GM12878 (cell line): ENCODE measurements around the gene CHST13. TPM values are rescaled to one million over a fixed set of nuclear protein-coding genes. Genes with fewer than 3 reads are reported as not detected.

ENCODE experiments used
- ATAC-seq: fragments of 200-7000 bp; cut with Tn5 transposase; 3 replicates; pipeline ENCODE4 v1.9.1; 2020; ENCODE audit warnings: mild to moderate bottlenecking, moderate library complexity
- BruUV-seq: library from RNA; stranded (reverse); fragments of 400-500 nt; replicated peaks from 2 replicates; lab custom pipeline; 2021; lab: Mats Ljungman, UMichigan
- CTCF ChIA-PET: fragments of 300-600 bp; sonication (Branson Sonifier 250); formaldehyde crosslinking; extraction: SDS; loops from one replicate; lab custom pipeline; 2021; ENCODE audit warnings: inconsistent platforms; lab: Yijun Ruan, JAX
- POLR2A ChIA-PET: fragments of 350-600 bp; formaldehyde crosslinking; extraction: SDS; loops from one replicate; lab custom pipeline; 2021; ENCODE audit warnings: inconsistent platforms; lab: Charles Lee
- RAD21 ChIA-PET: fragments of 300-600 bp; sonication (Branson Sonifier 250); formaldehyde crosslinking; loops from one replicate; lab custom pipeline; 2023; ENCODE audit warnings: antibody characterized with exemption; ENCODE audit not compliant: unreplicated experiment; lab: Charles Lee
- SMC1A ChIA-PET: fragments of 300-600 bp; sonication (Branson Sonifier 250); formaldehyde crosslinking; loops from one replicate; lab custom pipeline; 2023; ENCODE audit not compliant: unreplicated experiment, uncharacterized antibody; lab: Charles Lee
- DNase-seq: peaks from one replicate; pipeline ENCODE4 v3.0.0-alpha.2; 2011; ENCODE audit warnings: low read depth, low spot score
- FAIRE-seq: peaks from 3 replicates; lab custom pipeline; 2011; peaks lifted over from hg19 to GRCh38; lab: Jason Lieb, UNC
- H2AFZ ChIP-seq: 2 replicates; pipeline ENCODE4 v1.6.0; 2011; ENCODE audit warnings: low read depth, low read length, control low read depth; ENCODE audit not compliant: control insufficient read depth
- H3K27ac ChIP-seq: 2 replicates; pipeline ENCODE4 v1.5.1; 2011; ENCODE audit warnings: control low read depth; ENCODE audit not compliant: control insufficient read depth, insufficient read depth
- H3K27me3 ChIP-seq, 2 experiments: replicated peaks in 1 of 2; 2 replicates each; pipeline versions ENCODE4 v1.6.0 to v1.6.1; 2011; ENCODE audit warnings: low read length in 1 of 2; ENCODE audit not compliant: control insufficient read depth in 2 of 2, insufficient read depth in 2 of 2
- H3K36me3 ChIP-seq, 2 experiments: 2 replicates each; pipeline ENCODE4 v1.5.1; 2011; ENCODE audit warnings: low read length in 1 of 2; ENCODE audit not compliant: control insufficient read depth in 2 of 2, insufficient read depth in 2 of 2
- H3K4me1 ChIP-seq: 2 replicates; pipeline ENCODE4 v1.6.1; 2011; ENCODE audit warnings: mild to moderate bottlenecking, low read length, moderate library complexity, mixed read lengths; ENCODE audit not compliant: control insufficient read depth, insufficient read depth
- H3K4me2 ChIP-seq: 2 replicates; pipeline ENCODE4 v1.6.0; 2011; ENCODE audit warnings: control low read depth; ENCODE audit not compliant: control insufficient read depth, insufficient read depth
- H3K4me3 ChIP-seq: fragments of 200-600 bp; sonication (generic); 2 replicates; pipeline ENCODE4 v1.5.1; 2016
- H3K79me2 ChIP-seq: 2 replicates; pipeline ENCODE4 v1.6.0; 2011; ENCODE audit warnings: low read length; ENCODE audit not compliant: control insufficient read depth, insufficient read depth
- H3K9ac ChIP-seq: 2 replicates; pipeline ENCODE4 v1.8.0; 2011; ENCODE audit warnings: low read length, control low read depth, mixed read lengths; ENCODE audit not compliant: control insufficient read depth, insufficient read depth
- H3K9me3 ChIP-seq: replicated peaks from 3 replicates; pipeline ENCODE4 v1.5.1; 2011; ENCODE audit warnings: mild to moderate bottlenecking, low read length; ENCODE audit not compliant: control insufficient read depth, insufficient read depth
- H4K20me1 ChIP-seq: 2 replicates; pipeline ENCODE4 v1.6.0; 2011; ENCODE audit not compliant: control insufficient read depth, insufficient read depth
- IKZF2 ChIP-seq, 2 experiments: fragments of 450-650 bp; IDR thresholded peaks; 2 replicates each; pipeline ENCODE4 v1.6.1; 2017; ENCODE audit warnings: mild to moderate bottlenecking in 2 of 2, moderate library complexity in 2 of 2
- NR2F1 ChIP-seq: fragments of 450-650 bp; conservative IDR thresholded peaks from 2 replicates; pipeline ENCODE4 v1.6.1; 2017; ENCODE audit warnings: mild to moderate bottlenecking
- NRF1 ChIP-seq: conservative IDR thresholded peaks from 2 replicates; pipeline ENCODE4 v1.6.1; 2011; ENCODE audit warnings: mild to moderate bottlenecking, low read depth, low read length, improper control_type of control experiment
- POLR2A ChIP-seq: IDR thresholded peaks from 2 replicates; pipeline ENCODE4 v1.6.1; 2011; ENCODE audit warnings: low read depth, mild to moderate bottlenecking, low read length
- SMC3 ChIP-seq: IDR thresholded peaks from 2 replicates; pipeline ENCODE4 v1.6.1; 2011; ENCODE audit warnings: low read length, improper control_type of control experiment, borderline replicate concordance
- SREBF1 ChIP-seq: IDR thresholded peaks from 2 replicates; pipeline ENCODE4 v1.6.1; 2012; ENCODE audit warnings: mild to moderate bottlenecking, low read length
- SUPT20H ChIP-seq: IDR thresholded peaks from 2 replicates; pipeline ENCODE4 v1.6.1; 2011; ENCODE audit warnings: low read depth, mild to moderate bottlenecking, low read length, moderate library complexity, borderline replicate concordance; ENCODE audit not compliant: control insufficient read depth
- WRNIP1 ChIP-seq: IDR thresholded peaks from 2 replicates; pipeline ENCODE4 v1.6.1; 2011; ENCODE audit warnings: low read depth, low read length, improper control_type of control experiment, borderline replicate concordance
- WGBS: methylation state at CpG from one replicate; pipeline ENCODE4 v1.1.6; 2016; ENCODE audit warnings: low lambda C conversion rate; ENCODE audit not compliant: insufficient replicate concordance, insufficient coverage; ENCODE audit errors: missing lambda C conversion rate; 5-methylcytosine and 5-hydroxymethylcytosine counted together
- in situ Hi-C: fragments of 300-500 bp; cut with MboI; formaldehyde crosslinking; loops from 9 replicates; pipeline ENCODE4 v1.14.3; 2018; ENCODE audit warnings: mixed read lengths
- intact Hi-C: fragments of 100-400 bp; cut with micrococcal nuclease; formaldehyde crosslinking; loops from one replicate; pipeline ENCODE4 v1.14.2; 2022; ENCODE audit not compliant: unreplicated experiment
- polyA plus RNA-seq, 11 experiments: library from polyadenylated mRNA; depleted of rRNA in 4 of 11; unstranded in 6 of 11; stranded (reverse) in 5 of 11; fragments of >200 nt; fragmentation: Nextera tagmentation in 4 of 11; fragmentation: Illumina TruSeq in 1 of 11; extraction: Ambion mirVana in 4 of 11; extraction: Trizol in 1 of 11; gene quantifications; 1 replicate in 1 of 11; 2 replicates in 10 of 11; pipeline versions ENCODE4 v1.2.1 to v1.2.3, GENCODE V29; 2011 to 2016; ENCODE audit warnings: inconsistent platforms in 2 of 11, missing spikeins in 2 of 11, low read depth in 1 of 11
- total RNA-seq, 4 experiments: library from RNA; depleted of rRNA in 3 of 4; stranded (reverse); fragments of >200 nt in 3 of 4; fragmentation: Illumina TruSeq in 1 of 4; extraction: Trizol in 1 of 4; gene quantifications; 2 replicates each; pipeline versions ENCODE4 v1.2.1 to v1.2.3, GENCODE V29; 2013 to 2021
- TF ChIP-seq, protein P1 (sequence below): fragments of 450-650 bp; conservative IDR thresholded peaks from 2 replicates; pipeline ENCODE4 v1.6.1; 2017; ENCODE audit warnings: mild to moderate bottlenecking, moderate library complexity
- TF ChIP-seq, protein P2 (sequence below), 3 experiments: IDR thresholded peaks in 2 of 3; conservative IDR thresholded peaks in 1 of 3; 2 replicates each; pipeline ENCODE4 v1.5.1; 2011; ENCODE audit warnings: low read depth in 3 of 3, low read length in 3 of 3, mild to moderate bottlenecking in 3 of 3, control low read depth in 2 of 3, moderate library complexity in 2 of 3, inconsistent platforms in 1 of 3, mixed read lengths in 1 of 3; ENCODE audit not compliant: control insufficient read depth in 2 of 3, insufficient read depth in 1 of 3; ENCODE audit errors: extremely low read depth in 1 of 3
- TF ChIP-seq, protein P3 (sequence below): fragments of 150-350 bp; IDR thresholded peaks from 2 replicates; pipeline ENCODE4 v1.6.1; 2016; ENCODE audit warnings: low read depth, low read length
- TF ChIP-seq, protein P4 (sequence below): IDR thresholded peaks from 2 replicates; pipeline ENCODE4 v1.6.1; 2012; ENCODE audit warnings: low read depth, low read length, improper control_type of control experiment

CHST13 gene
- total and polyA plus RNA-seq, 10 of the 15 experiments (the other 5 are each of a cell fraction or from before 2014, with no cell fraction given): not detected

DNA sequence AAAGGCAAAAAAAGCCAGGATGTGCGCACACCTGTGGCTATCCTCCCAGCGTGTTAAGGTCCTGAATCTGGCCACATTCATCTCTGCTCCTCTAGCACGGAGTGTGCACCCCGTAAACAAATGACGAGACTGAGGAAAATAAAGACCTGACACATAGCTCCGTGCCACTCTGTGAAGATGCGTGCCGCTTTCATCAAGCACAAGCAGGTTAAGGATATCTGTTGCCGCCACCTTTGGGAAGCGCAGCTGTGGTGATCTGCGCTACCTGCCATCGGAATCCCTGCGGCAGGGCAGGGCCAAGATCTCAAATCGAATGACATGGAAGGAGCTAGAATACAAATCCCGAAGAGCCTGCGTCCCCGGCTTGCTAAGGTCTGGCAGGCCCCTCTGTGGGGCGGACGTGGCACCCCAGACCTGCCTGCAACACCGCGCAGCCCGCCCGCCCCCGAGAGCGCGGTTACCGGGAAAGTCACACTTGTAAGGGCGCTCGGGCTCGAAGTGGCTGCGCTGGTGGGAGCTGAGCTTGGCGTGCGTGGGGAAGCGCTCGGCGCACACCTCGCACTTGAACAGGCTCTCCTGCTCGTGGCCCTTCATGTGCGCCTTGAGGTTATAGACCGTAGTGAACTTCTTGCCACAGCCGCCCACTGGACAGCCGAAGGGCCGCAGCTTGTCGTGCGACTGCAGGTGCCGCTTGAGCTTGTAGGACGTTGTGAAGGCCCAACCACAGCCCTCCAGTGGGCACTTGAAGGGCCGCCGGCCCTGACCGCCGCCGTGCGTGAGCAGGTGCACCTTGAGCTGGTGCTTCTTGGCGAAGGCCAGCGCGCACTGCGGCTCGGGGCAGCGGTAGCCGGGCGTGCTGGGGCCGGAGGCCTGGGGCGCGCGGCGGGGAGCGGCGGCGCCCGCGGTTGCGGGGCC lies 49.2 kb upstream of the CHST13 start:
- SMC1A ChIA-PET: interaction anchor here (0.8 to 1.1 kb wide), 2 partner anchors 82 to 228 kb away, joined by 3 read pairs; no protein-coding TSS in a partner anchor
- no peak for DNase-seq
- RAD21 ChIA-PET: interaction anchor here (0.6 to 1.4 kb wide), 3 partner anchors 44 to 754 kb away, joined by 3 to 5 read pairs (median 4); no protein-coding TSS in a partner anchor
- Histone ChIP-seq H3K9ac (peak overlapping the region; percentile 82), H3K4me3 (peak overlapping the region; percentile 75), H2AFZ (no peak overlapping the region; the same call in 1 of the 2 replicates), H3K4me1 (peaks cover 9% of the 10 kb centered on the region; the same call in 1 of the 2 replicates), H3K79me2 (peaks cover 30% of the 10 kb centered on the region), H3K9me3 (no peaks in the 10 kb centered on the region), H3K27ac (peak overlapping the region; percentile 61), H3K36me3 (peaks cover 4 to 10% of the 10 kb centered on the region in 2 experiments; a peak in 3 of 4 replicates), H3K27me3 (no peaks in the 10 kb centered on the region), H4K20me1 (peaks cover 8% of the 10 kb centered on the region; the same call in 1 of the 2 replicates), H3K4me2 (peak overlapping the region; percentile 56)
- FAIRE-seq: no peak
- ATAC-seq: peak; percentile 53
- CTCF ChIA-PET: interaction anchor here (1.1 to 1.5 kb wide), 2 partner anchors 81 to 85 kb away, joined by 3 to 5 read pairs; partner anchors contain the start of gene CFAP100
- in situ Hi-C loops (loop anchor here (10.0 kb wide), 1 partner anchor 560 kb away; no protein-coding TSS in a partner anchor), intact Hi-C loops (loop anchor here (10.0 kb wide), 1 partner anchor 230 kb away; no protein-coding TSS in a partner anchor)
- no TSS peak for BruUV-seq
- POLR2A ChIA-PET: interaction anchor here (0.6 to 0.7 kb wide), 3 partner anchors 9 to 496 kb away, joined by 3 read pairs; no protein-coding TSS in a partner anchor
- WGBS: 21% methylated on average over 70 of the region's 72 CpGs
- TF ChIP-seq POLR2A (0 out of 2 replicates have a peak, but pooled peaks have one; percentile 29), NRF1 (no peak), SUPT20H (no peak), WRNIP1 (no peak), NR2F1 (no peak), IKZF2 (IDR thresholded peaks at IDR 0.05) (no peak), SREBF1 (no peak), SMC3 (no peak)
- TF ChIP-seq, protein P1, sequence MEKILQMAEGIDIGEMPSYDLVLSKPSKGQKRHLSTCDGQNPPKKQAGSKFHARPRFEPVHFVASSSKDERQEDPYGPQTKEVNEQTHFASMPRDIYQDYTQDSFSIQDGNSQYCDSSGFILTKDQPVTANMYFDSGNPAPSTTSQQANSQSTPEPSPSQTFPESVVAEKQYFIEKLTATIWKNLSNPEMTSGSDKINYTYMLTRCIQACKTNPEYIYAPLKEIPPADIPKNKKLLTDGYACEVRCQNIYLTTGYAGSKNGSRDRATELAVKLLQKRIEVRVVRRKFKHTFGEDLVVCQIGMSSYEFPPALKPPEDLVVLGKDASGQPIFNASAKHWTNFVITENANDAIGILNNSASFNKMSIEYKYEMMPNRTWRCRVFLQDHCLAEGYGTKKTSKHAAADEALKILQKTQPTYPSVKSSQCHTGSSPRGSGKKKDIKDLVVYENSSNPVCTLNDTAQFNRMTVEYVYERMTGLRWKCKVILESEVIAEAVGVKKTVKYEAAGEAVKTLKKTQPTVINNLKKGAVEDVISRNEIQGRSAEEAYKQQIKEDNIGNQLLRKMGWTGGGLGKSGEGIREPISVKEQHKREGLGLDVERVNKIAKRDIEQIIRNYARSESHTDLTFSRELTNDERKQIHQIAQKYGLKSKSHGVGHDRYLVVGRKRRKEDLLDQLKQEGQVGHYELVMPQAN: 0 out of 2 replicates have a peak, but pooled peaks have one; percentile 25
- TF ChIP-seq, protein P2, sequence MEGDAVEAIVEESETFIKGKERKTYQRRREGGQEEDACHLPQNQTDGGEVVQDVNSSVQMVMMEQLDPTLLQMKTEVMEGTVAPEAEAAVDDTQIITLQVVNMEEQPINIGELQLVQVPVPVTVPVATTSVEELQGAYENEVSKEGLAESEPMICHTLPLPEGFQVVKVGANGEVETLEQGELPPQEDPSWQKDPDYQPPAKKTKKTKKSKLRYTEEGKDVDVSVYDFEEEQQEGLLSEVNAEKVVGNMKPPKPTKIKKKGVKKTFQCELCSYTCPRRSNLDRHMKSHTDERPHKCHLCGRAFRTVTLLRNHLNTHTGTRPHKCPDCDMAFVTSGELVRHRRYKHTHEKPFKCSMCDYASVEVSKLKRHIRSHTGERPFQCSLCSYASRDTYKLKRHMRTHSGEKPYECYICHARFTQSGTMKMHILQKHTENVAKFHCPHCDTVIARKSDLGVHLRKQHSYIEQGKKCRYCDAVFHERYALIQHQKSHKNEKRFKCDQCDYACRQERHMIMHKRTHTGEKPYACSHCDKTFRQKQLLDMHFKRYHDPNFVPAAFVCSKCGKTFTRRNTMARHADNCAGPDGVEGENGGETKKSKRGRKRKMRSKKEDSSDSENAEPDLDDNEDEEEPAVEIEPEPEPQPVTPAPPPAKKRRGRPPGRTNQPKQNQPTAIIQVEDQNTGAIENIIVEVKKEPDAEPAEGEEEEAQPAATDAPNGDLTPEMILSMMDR (IDR thresholded peaks at IDR 0.05 in 2 of 3, conservative IDR thresholded peaks at IDR 0.05 in 1 of 3; ENCODE audit: control insufficient read depth in 2 of 3, extremely low read depth in 1 of 3, insufficient read depth in 1 of 3, low read depth in 3 of 3, low read length in 3 of 3): peak in 1 of 3 experiments; percentile 14; a peak in 1 of 6 replicates
- TF ChIP-seq, protein P3, sequence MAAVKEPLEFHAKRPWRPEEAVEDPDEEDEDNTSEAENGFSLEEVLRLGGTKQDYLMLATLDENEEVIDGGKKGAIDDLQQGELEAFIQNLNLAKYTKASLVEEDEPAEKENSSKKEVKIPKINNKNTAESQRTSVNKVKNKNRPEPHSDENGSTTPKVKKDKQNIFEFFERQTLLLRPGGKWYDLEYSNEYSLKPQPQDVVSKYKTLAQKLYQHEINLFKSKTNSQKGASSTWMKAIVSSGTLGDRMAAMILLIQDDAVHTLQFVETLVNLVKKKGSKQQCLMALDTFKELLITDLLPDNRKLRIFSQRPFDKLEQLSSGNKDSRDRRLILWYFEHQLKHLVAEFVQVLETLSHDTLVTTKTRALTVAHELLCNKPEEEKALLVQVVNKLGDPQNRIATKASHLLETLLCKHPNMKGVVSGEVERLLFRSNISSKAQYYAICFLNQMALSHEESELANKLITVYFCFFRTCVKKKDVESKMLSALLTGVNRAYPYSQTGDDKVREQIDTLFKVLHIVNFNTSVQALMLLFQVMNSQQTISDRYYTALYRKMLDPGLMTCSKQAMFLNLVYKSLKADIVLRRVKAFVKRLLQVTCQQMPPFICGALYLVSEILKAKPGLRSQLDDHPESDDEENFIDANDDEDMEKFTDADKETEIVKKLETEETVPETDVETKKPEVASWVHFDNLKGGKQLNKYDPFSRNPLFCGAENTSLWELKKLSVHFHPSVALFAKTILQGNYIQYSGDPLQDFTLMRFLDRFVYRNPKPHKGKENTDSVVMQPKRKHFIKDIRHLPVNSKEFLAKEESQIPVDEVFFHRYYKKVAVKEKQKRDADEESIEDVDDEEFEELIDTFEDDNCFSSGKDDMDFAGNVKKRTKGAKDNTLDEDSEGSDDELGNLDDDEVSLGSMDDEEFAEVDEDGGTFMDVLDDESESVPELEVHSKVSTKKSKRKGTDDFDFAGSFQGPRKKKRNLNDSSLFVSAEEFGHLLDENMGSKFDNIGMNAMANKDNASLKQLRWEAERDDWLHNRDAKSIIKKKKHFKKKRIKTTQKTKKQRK: no peak
- TF ChIP-seq, protein P4, sequence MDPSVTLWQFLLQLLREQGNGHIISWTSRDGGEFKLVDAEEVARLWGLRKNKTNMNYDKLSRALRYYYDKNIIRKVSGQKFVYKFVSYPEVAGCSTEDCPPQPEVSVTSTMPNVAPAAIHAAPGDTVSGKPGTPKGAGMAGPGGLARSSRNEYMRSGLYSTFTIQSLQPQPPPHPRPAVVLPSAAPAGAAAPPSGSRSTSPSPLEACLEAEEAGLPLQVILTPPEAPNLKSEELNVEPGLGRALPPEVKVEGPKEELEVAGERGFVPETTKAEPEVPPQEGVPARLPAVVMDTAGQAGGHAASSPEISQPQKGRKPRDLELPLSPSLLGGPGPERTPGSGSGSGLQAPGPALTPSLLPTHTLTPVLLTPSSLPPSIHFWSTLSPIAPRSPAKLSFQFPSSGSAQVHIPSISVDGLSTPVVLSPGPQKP: no peak
